CD14-positive monocyte (primary cell): Measurements from ENCODE around the gene FBXO2. TPM values are rescaled to one million over a fixed set of nuclear protein-coding genes. Genes with fewer than 3 reads are reported as not detected.

ENCODE experiments used
- DNase-seq, 3 donors: peaks; one replicate each; pipeline ENCODE4 v3.0.0-alpha.2; 2011 to 2022
- H2AFZ ChIP-seq: 2 replicates; pipeline ENCODE4 v1.6.0; 2012; ENCODE audit warnings: mild to moderate bottlenecking, low read depth, low read length, inconsistent platforms; ENCODE audit not compliant: insufficient read depth, poor library complexity, severe bottlenecking
- H3K27ac ChIP-seq, 2 donors: 1 replicate in 1 of 2; 2 replicates in 1 of 2; pipeline ENCODE4 v1.5.1; 2012 to 2013; ENCODE audit warnings: low read length in 2 of 2, control low read depth in 1 of 2, inconsistent platforms in 1 of 2, low read depth in 1 of 2, mild to moderate bottlenecking in 1 of 2
- H3K27me3 ChIP-seq, 2 donors: one replicate each; pipeline versions ENCODE4 v1.6.0 to v1.6.1; 2011 to 2013; ENCODE audit warnings: low read length in 2 of 2; ENCODE audit not compliant: control insufficient read depth in 2 of 2, insufficient read depth in 2 of 2
- H3K36me3 ChIP-seq, 2 donors: replicated peaks in 1 of 2; 1 replicate in 1 of 2; 2 replicates in 1 of 2; pipeline versions ENCODE4 v1.5.1 to v1.6.1; 2012 to 2013; ENCODE audit warnings: low read length in 2 of 2, control low read depth in 1 of 2, inconsistent platforms in 1 of 2, mild to moderate bottlenecking in 1 of 2; ENCODE audit not compliant: insufficient read depth in 2 of 2, control insufficient read depth in 1 of 2
- H3K4me1 ChIP-seq, 2 donors: 1 replicate in 1 of 2; 2 replicates in 1 of 2; pipeline versions ENCODE4 v1.5.1 to v1.6.1; 2012 to 2013; ENCODE audit warnings: low read length in 2 of 2, control low read depth in 1 of 2, inconsistent platforms in 1 of 2, mild to moderate bottlenecking in 1 of 2, moderate library complexity in 1 of 2; ENCODE audit not compliant: insufficient read depth in 2 of 2, control insufficient read depth in 1 of 2
- H3K4me2 ChIP-seq: replicated peaks from 2 replicates; pipeline ENCODE3; 2012; ENCODE audit warnings: low read length, moderate library complexity, mild to moderate bottlenecking; ENCODE audit not compliant: poor library complexity, severe bottlenecking; ENCODE audit errors: extremely low read depth
- H3K4me3 ChIP-seq, 3 experiments: fragments of 200-600 bp in 1 of 3; sonication (generic) in 1 of 3; replicated peaks in 1 of 3; 1 replicate in 2 of 3; 2 replicates in 1 of 3; pipeline ENCODE4 v1.5.1; 2011 to 2013; ENCODE audit warnings: low read length in 3 of 3, mild to moderate bottlenecking in 3 of 3, control low read depth in 2 of 3, low read depth in 2 of 3, inconsistent platforms in 1 of 3, moderate library complexity in 1 of 3
- H3K79me2 ChIP-seq: 2 replicates; pipeline ENCODE4 v1.6.0; 2012; ENCODE audit warnings: mild to moderate bottlenecking, control low read depth, inconsistent platforms, low read length, moderate library complexity; ENCODE audit not compliant: insufficient read depth
- H3K9ac ChIP-seq: 2 replicates; pipeline ENCODE4 v1.6.0; 2017; ENCODE audit warnings: low read length, mild to moderate bottlenecking; ENCODE audit not compliant: insufficient read depth, poor library complexity, severe bottlenecking
- H3K9me3 ChIP-seq, 2 donors: replicated peaks in 1 of 2; 1 replicate in 1 of 2; 2 replicates in 1 of 2; pipeline versions ENCODE4 v1.5.1 to v1.6.1; 2012 to 2013; ENCODE audit warnings: low read length in 2 of 2, control low read depth in 1 of 2; ENCODE audit not compliant: control insufficient read depth in 1 of 2, insufficient read depth in 1 of 2
- H4K20me1 ChIP-seq: 2 replicates; pipeline ENCODE4 v1.6.0; 2012; ENCODE audit warnings: mild to moderate bottlenecking, low read length, control low read depth, moderate library complexity; ENCODE audit not compliant: insufficient read depth
- H3K27ac Mint-ChIP-seq, 7 donors: one replicate each; pipeline ENCODE4 v1.8.0; 2020; ENCODE audit warnings: mild to moderate bottlenecking in 7 of 7, mixed read lengths in 7 of 7, moderate library complexity in 6 of 7, inconsistent platforms in 2 of 7
- H3K27me3 Mint-ChIP-seq, 3 donors: one replicate each; pipeline ENCODE4 v1.8.0; 2021 to 2022; ENCODE audit warnings: low read depth in 3 of 3, mild to moderate bottlenecking in 3 of 3, mixed read lengths in 3 of 3, moderate library complexity in 3 of 3, inconsistent platforms in 1 of 3
- H3K36me3 Mint-ChIP-seq, 2 donors: one replicate each; pipeline ENCODE4 v1.8.0; 2020; ENCODE audit warnings: mixed read lengths in 2 of 2, inconsistent platforms in 1 of 2, mild to moderate bottlenecking in 1 of 2
- H3K4me1 Mint-ChIP-seq: one replicate; pipeline ENCODE4 v1.8.0; 2020; ENCODE audit warnings: mild to moderate bottlenecking, mixed read lengths
- H3K4me3 Mint-ChIP-seq, 2 donors: one replicate each; pipeline ENCODE4 v1.8.0; 2020; ENCODE audit warnings: mild to moderate bottlenecking in 2 of 2, mixed read lengths in 2 of 2, moderate library complexity in 1 of 2
- H3K9me3 Mint-ChIP-seq, 7 donors: one replicate each; pipeline ENCODE4 v1.8.0; 2020 to 2022; ENCODE audit warnings: mixed read lengths in 7 of 7, mild to moderate bottlenecking in 6 of 7, moderate library complexity in 6 of 7, inconsistent platforms in 2 of 7
- WGBS: methylation state at CpG from one replicate; pipeline ENCODE4 v1.1.5; 2013; ENCODE audit warnings: missing lambda C conversion rate; ENCODE audit not compliant: insufficient coverage; 5-methylcytosine and 5-hydroxymethylcytosine counted together
- intact Hi-C, 2 donors: fragments of 100-400 bp; cut with micrococcal nuclease; formaldehyde crosslinking; loops; one replicate each; pipeline versions ENCODE4 v1.15.0 to v1.15.1; 2023
- polyA plus RNA-seq, 3 donors: library from polyadenylated mRNA; depleted of rRNA in 1 of 3; unstranded in 2 of 3; stranded (reverse) in 1 of 3; fragments of 300-500 nt in 2 of 3; fragments of >200 nt in 1 of 3; fragmentation: Illumina TruSeq in 2 of 3; gene quantifications; 1 replicate in 2 of 3; 2 replicates in 1 of 3; pipeline ENCODE4 v1.2.3, GENCODE V29; 2012 to 2021
- TF ChIP-seq, protein P1 (sequence below): fragments of 200-600 bp; IDR thresholded peaks from one replicate; pipeline ENCODE4 v1.8.0; 2022; ENCODE audit warnings: antibody characterized with exemption, mild to moderate bottlenecking

Gene FBXO2
- polyA plus RNA-seq, 3 donors: 0.08 TPM; not detected in 2

DNA sequence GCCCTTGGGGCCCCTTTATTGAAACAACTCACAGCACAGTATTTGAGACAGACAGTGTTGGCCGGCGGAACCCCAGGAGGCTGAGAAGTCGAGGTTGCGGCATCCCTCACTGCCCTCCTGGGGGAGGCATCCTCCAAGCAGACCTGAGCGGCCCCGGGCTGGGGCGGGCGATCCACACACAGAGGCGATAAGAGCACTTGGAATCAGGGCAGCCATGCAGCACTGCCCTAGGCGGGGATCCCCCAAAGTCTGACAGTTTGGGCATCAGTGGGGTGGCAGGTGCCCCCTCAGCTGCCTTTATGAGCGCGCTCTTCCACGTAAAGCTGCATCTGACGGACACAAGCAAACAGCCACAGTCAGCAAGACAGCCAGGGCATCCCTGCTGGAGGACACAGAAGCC is 20.3 kb upstream of the FBXO2 start:
- Histone ChIP-seq H3K27me3 (no peaks in the 10 kb centered on the region), H3K27ac (no peak overlapping the region), H3K4me3 (no peak overlapping the region), H4K20me1 (peaks cover 18% of the 10 kb centered on the region), H3K4me2 (no peak overlapping the region), H2AFZ (no peak overlapping the region), H3K4me1 (peaks cover 18 to 25% of the 10 kb centered on the region in 2 donors), H3K9ac (no peak overlapping the region), H3K9me3 (no peaks in the 10 kb centered on the region), H3K36me3 (peaks cover 31 to 60% of the 10 kb centered on the region in 2 donors), H3K79me2 (no peaks in the 10 kb centered on the region)
- no peak for DNase-seq
- Mint-ChIP-seq H3K27ac (no peak overlapping the region), H3K4me1 (peaks cover 21% of the 10 kb centered on the region), H3K27me3 (no peaks in the 10 kb centered on the region), H3K9me3 (no peaks in the 10 kb centered on the region), H3K36me3 (peaks cover 39 to 70% of the 10 kb centered on the region in 2 donors), H3K4me3 (no peak overlapping the region)
- WGBS: 97% methylated on average over 13 of the region's 14 CpGs
- TF ChIP-seq, protein P1, sequence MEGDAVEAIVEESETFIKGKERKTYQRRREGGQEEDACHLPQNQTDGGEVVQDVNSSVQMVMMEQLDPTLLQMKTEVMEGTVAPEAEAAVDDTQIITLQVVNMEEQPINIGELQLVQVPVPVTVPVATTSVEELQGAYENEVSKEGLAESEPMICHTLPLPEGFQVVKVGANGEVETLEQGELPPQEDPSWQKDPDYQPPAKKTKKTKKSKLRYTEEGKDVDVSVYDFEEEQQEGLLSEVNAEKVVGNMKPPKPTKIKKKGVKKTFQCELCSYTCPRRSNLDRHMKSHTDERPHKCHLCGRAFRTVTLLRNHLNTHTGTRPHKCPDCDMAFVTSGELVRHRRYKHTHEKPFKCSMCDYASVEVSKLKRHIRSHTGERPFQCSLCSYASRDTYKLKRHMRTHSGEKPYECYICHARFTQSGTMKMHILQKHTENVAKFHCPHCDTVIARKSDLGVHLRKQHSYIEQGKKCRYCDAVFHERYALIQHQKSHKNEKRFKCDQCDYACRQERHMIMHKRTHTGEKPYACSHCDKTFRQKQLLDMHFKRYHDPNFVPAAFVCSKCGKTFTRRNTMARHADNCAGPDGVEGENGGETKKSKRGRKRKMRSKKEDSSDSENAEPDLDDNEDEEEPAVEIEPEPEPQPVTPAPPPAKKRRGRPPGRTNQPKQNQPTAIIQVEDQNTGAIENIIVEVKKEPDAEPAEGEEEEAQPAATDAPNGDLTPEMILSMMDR: no peak
- intact Hi-C loops: loop anchor here in 1 of 2 donors (5.0 kb wide), 1 partner anchor 43 kb away; no protein-coding TSS in a partner anchor

DNA sequence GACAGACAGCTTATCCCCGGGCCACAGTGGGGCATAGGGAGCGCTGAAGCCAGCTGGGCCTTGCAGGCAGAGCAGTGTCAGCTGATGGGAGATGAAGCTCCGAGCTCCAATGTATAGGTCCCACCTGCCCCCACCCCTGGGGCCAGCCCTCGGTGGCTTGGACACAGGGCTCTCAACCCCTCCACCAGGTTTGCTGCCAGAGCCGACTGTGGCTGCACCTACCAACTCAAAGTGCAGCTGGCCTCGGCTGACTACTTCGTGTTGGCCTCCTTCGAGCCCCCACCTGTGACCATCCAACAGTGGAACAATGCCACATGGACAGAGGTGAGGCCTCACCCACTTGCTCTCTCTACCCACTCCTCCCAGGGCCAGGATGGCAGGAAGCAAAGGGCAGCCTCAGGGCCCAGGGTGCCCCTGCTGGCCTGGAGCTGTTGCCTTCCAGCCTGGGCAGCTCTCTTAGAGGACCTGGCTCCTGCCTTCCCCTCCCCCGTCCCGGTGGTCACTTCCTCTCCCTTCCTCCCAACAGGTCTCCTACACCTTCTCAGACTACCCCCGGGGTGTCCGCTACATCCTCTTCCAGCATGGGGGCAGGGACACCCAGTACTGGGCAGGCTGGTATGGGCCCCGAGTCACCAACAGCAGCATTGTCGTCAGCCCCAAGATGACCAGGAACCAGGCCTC is 19.0 kb upstream of the FBXO2 start:
- DNase-seq: no peak
- H2AFZ ChIP-seq: no peak overlapping the region
- peaks cover 18% of the 10 kb centered on the region for H4K20me1 ChIP-seq
- H3K4me2 ChIP-seq: no peak overlapping the region
- peaks cover 39 to 71% of the 10 kb centered on the region in 2 donors for H3K36me3 ChIP-seq
- Mint-ChIP-seq H3K9me3 (no peaks in the 10 kb centered on the region), H3K27me3 (no peaks in the 10 kb centered on the region), H3K27ac (no peak overlapping the region), H3K36me3 (peaks cover 43 to 76% of the 10 kb centered on the region in 2 donors), H3K4me1 (peaks cover 15% of the 10 kb centered on the region), H3K4me3 (no peak overlapping the region)
- no peaks in the 10 kb centered on the region for H3K27me3 ChIP-seq
- 95% methylated on average over 14 of the region's 14 CpGs for WGBS
- H3K4me1 ChIP-seq: peaks cover 18 to 20% of the 10 kb centered on the region in 2 donors
- no peak overlapping the region for H3K9ac ChIP-seq
- H3K9me3 ChIP-seq: no peaks in the 10 kb centered on the region
- H3K4me3 ChIP-seq: no peak overlapping the region
- no peak overlapping the region for H3K27ac ChIP-seq
- TF ChIP-seq, protein P1: no peak
- H3K79me2 ChIP-seq: no peaks in the 10 kb centered on the region
- intact Hi-C loops: loop anchor here in 1 of 2 donors (5.0 kb wide), 1 partner anchor 44 kb away; no protein-coding TSS in a partner anchor
